ENCODE data around the gene GPR62. TPM values are rescaled to one million over a fixed set of nuclear protein-coding genes. Genes with fewer than 3 reads are reported as not detected.
A peak's percentile ranks its signal among the peaks of the same experiment; 100 is the strongest.

Gene GPR62
- total and polyA plus RNA-seq, 2 of the 8 experiments (the other 6 are each of a cell fraction or from before 2014, with no cell fraction given): 0.22 to 0.29 TPM

DNA sequence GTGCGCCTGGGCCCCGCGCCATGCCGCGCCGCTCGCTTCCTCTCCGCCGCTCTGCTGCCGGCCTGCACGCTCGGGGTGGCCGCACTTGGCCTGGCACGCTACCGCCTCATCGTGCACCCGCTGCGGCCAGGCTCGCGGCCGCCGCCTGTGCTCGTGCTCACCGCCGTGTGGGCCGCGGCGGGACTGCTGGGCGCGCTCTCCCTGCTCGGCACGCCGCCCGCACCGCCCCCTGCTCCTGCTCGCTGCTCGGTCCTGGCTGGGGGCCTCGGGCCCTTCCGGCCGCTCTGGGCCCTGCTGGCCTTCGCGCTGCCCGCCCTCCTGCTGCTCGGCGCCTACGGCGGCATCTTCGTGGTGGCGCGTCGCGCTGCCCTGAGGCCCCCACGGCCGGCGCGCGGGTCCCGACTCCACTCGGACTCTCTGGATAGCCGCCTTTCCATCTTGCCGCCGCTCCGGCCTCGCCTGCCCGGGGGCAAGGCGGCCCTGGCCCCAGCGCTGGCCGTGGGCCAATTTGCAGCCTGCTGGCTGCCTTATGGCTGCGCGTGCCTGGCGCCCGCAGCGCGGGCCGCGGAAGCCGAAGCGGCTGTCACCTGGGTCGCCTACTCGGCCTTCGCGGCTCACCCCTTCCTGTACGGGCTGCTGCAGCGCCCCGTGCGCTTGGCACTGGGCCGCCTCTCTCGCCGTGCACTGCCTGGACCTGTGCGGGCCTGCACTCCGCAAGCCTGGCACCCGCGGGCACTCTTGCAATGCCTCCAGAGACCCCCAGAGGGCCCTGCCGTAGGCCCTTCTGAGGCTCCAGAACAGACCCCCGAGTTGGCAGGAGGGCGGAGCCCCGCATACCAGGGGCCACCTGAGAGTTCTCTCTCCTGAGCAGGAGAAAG, 951 bp downstream of the GPR62 start:
- Histone ChIP-seq H2BK15ac (ENCODE audit: low read length) (no peak overlapping the region), H3K36me3 (ENCODE audit: control insufficient read depth in 2 of 4, insufficient read depth in 4 of 4, low read length in 3 of 4) (no peaks in the 10 kb centered on the region), H4K8ac (ENCODE audit: extremely low read depth, insufficient read depth, low read length) (peak overlapping the region; percentile 91), H3K4me1 (replicated peaks in 1 of 4; ENCODE audit: control insufficient read depth in 3 of 4, insufficient read depth in 4 of 4, low read length in 3 of 4) (peaks cover 0 to 15% (median 7%) of the 10 kb centered on the region in 4 experiments; a peak in 6 of 7 replicates), H2AFZ (ENCODE audit: low read length) (peak overlapping the region; percentile 92; the same call in 1 of the 2 replicates), H2BK120ac (replicated peaks; ENCODE audit: low read depth, low read length) (no peak overlapping the region), H3K27me3 (replicated peaks in 1 of 4; ENCODE audit: control insufficient read depth in 3 of 4, extremely low read depth in 1 of 4, insufficient read depth in 3 of 4, low read length in 3 of 4) (peaks cover 15 to 43% (median 35%) of the 10 kb centered on the region in 4 experiments), H4K91ac (replicated peaks; ENCODE audit: insufficient read length, low read length) (peak overlapping the region; percentile 26), H3K56ac (replicated peaks; ENCODE audit: insufficient read length, low read depth, low read length) (no peak overlapping the region), H3K4me3 (ENCODE audit: extremely low read depth in 1 of 4, insufficient read depth in 2 of 4, low read depth in 3 of 4, low read length in 4 of 4) (peak overlapping the region; percentile 13 to 66 (median 48); a peak in 7 of 8 replicates), H3K9ac (replicated peaks in 1 of 4; ENCODE audit: extremely low read depth in 1 of 4, low read depth in 3 of 4, low read length in 3 of 4) (peak overlapping the region in 2 of 4 experiments; percentile 9 to 14; a peak in 2 of 7 replicates), H3K9me3 (ENCODE audit: insufficient read depth in 2 of 2, low read depth in 1 of 2, low read length in 1 of 2) (no peaks in the 10 kb centered on the region), H4K5ac (ENCODE audit: insufficient read length, low read depth, low read length) (no peak overlapping the region), H4K20me1 (replicated peaks in 1 of 2; ENCODE audit: control insufficient read depth in 1 of 2, insufficient read depth in 2 of 2, low read length in 2 of 2) (peaks cover 0 to 2% of the 10 kb centered on the region in 2 experiments), H3K23ac (ENCODE audit: insufficient read length) (no peak overlapping the region), H3K4ac (replicated peaks; ENCODE audit: insufficient read length, low read depth, low read length) (peak overlapping the region; percentile 34), H3K18ac (ENCODE audit: extremely low read depth, low read length) (peak overlapping the region; percentile 71), H2BK20ac (ENCODE audit: low read length) (no peak overlapping the region), H2AK5ac (ENCODE audit: low read depth, low read length) (no peak overlapping the region), H3K23me2 (ENCODE audit: low read depth, low read length) (peaks cover 8% of the 10 kb centered on the region; the same call in 1 of the 2 replicates), H3K14ac (ENCODE audit: insufficient read length) (no peak overlapping the region), H2BK12ac (ENCODE audit: low read depth, low read length) (peak overlapping the region; percentile 86; the same call in 1 of the 2 replicates), H3K79me1 (ENCODE audit: low read depth, low read length) (no peaks in the 10 kb centered on the region), H3K27ac (ENCODE audit: low read depth, low read length) (no peak overlapping the region), H2BK5ac (ENCODE audit: low read depth, low read length) (no peak overlapping the region), H3K79me2 (ENCODE audit: control insufficient read depth in 1 of 2, insufficient read depth in 2 of 2, low read length in 2 of 2) (no peaks in the 10 kb centered on the region), H3K4me2 (ENCODE audit: insufficient read depth in 1 of 2, low read depth in 2 of 2, low read length in 2 of 2) (peak overlapping the region; percentile 59 to 88)
- DNase-seq (ENCODE audit: low read depth in 1 of 2, low spot score in 2 of 2): peak in 1 of 2 experiments; percentile 89
- WGBS, 2 experiments (ENCODE audit: extremely low coverage in 1 of 2, insufficient coverage in 1 of 2, insufficient read length in 1 of 2, insufficient replicate concordance in 2 of 2, low coverage in 1 of 2, low lambda C conversion rate in 2 of 2, missing lambda C conversion rate in 1 of 2): 4% methylated on average over 73 of the region's 97 CpGs; no CpG with 5 or more reads in 1 of the 2 experiments
- FAIRE-seq: no peak
- POLR2A ChIA-PET (ENCODE audit: partially characterized antibody): interaction anchor here (1.1 to 29.3 kb wide), 7 partner anchors 10 to 37 kb away, joined by 3 to 923 read pairs (median 61); partner anchors contain the start of genes ABHD14A, ABHD14B, ACY1 and PARP3
- CTCF ChIA-PET (ENCODE audit: partially characterized antibody): interaction anchor here (0.9 to 6.2 kb wide), 10 partner anchors 10 to 35 kb away, joined by 3 to 64 read pairs (median 10); partner anchors contain the start of genes ABHD14A, ABHD14B, ACY1 and PARP3
- no peak for TF ChIP-seq SRF (IDR thresholded peaks at IDR 0.05; ENCODE audit: low read depth, low read length)
- no peak for TF ChIP-seq BRCA1 (IDR thresholded peaks at IDR 0.05; ENCODE audit: low read depth, low read length)
- no peak for TF ChIP-seq YY1 (IDR thresholded peaks at IDR 0.05; ENCODE audit: low read depth, low read length)
- peak in 1 of 2 experiments; percentile 6; a peak in 1 of 3 replicates for TF ChIP-seq POLR2A (IDR thresholded peaks at IDR 0.05; ENCODE audit: control extremely low read depth in 1 of 2, low read depth in 2 of 2, low read length in 2 of 2)
- TF ChIP-seq TAF7 (optimal IDR thresholded peaks at IDR 0.05; ENCODE audit: borderline replicate concordance, low read depth, low read length): peak; percentile 18
- no peak for TF ChIP-seq CBX5 (IDR thresholded peaks at IDR 0.05; ENCODE audit: low read depth, low read length)
- TF ChIP-seq TBP (IDR thresholded peaks at IDR 0.05; ENCODE audit: low read depth, low read length): no peak
- TF ChIP-seq, protein P1, sequence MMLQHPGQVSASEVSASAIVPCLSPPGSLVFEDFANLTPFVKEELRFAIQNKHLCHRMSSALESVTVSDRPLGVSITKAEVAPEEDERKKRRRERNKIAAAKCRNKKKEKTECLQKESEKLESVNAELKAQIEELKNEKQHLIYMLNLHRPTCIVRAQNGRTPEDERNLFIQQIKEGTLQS (IDR thresholded peaks at IDR 0.05; ENCODE audit: insufficient read depth, low read depth, low read length): no peak
- 0 out of 2 replicates have a peak, but pooled peaks have one; percentile 18 for TF ChIP-seq PHF8 (conservative IDR thresholded peaks at IDR 0.05; ENCODE audit: low read depth, low read length)
- TF ChIP-seq HDAC6 (IDR thresholded peaks at IDR 0.05; ENCODE audit: low read depth, low read length): no peak
- peak; percentile 40; the same call in 1 of the 2 replicates for TF ChIP-seq SUZ12 (IDR thresholded peaks at IDR 0.05; ENCODE audit: low read length)

All from H1 (cell line).